Cardiac fibroblast (primary cell): ENCODE measurements around the gene SGTA.

Experiments used
- DNase-seq, 2 donors: peaks; one replicate each; pipeline versions ENCODE4 v3.0.0 to v3.0.0-alpha.2; 2010; ENCODE audit warnings: low read depth in 2 of 2
- H3K4me3 ChIP-seq, 2 donors: replicated peaks in 1 of 2; 1 replicate in 1 of 2; 2 replicates in 1 of 2; pipeline ENCODE4 v1.5.1; 2011; ENCODE audit warnings: low read depth in 2 of 2, low read length in 2 of 2, mild to moderate bottlenecking in 2 of 2, moderate library complexity in 1 of 2
- CTCF ChIP-seq: IDR thresholded peaks from one replicate; pipeline ENCODE4 v1.5.1; 2011; ENCODE audit warnings: low read depth, mild to moderate bottlenecking, low read length, inconsistent platforms

Gene SGTA

GRCh38 chr19:2777952-2778683, 5.0 kb downstream of the SGTA start:
- no peak overlapping the region for H3K4me3 ChIP-seq
- TF ChIP-seq CTCF: no peak
- no peak for DNase-seq

GRCh38 chr19:2775556-2776430, 7.3 kb downstream of the SGTA start:
- H3K4me3 ChIP-seq: peak overlapping the region in 1 of 2 donors; percentile 33

DNA sequence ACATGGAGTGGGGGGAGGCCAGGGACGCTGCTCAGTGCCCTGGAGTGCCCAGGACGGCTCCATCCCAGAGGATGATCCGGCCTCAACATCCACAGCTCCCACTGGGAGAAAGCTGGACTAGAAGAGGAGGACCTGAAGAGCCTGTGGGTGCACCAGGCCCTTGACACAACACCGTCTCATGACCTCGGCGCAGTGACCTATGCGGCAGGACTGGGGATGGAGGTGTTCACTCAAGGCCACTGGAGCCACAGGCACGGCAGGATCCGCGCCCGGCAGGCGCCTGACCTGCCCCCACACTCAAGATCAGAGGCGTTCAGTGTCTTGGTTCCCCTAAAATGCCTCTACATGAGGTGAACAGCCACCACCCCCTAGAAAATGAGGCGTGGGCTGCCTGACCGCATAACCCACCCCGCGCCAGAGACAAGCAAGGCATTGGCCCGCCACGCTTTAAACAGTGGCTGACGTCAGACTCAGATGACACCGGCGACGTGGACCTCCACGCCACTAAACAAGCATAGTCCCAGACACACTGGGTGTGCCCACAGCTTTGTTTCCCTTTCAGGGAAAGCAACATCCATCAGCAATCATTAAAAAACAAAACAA, 8.0 kb downstream of the SGTA start:
- no peak for TF ChIP-seq CTCF
- no peak for DNase-seq
- no peak overlapping the region for H3K4me3 ChIP-seq

More at GRCh38 chr19:2775556-2776430, 7.3 kb downstream of the SGTA start:
- no peak for TF ChIP-seq CTCF
- DNase-seq: peak; percentile 39 to 72

GRCh38 chr19:2774083-2774679, 8.9 kb downstream of the SGTA start:
- no peak for DNase-seq
- no peak for TF ChIP-seq CTCF
- no peak overlapping the region for H3K4me3 ChIP-seq

DNA sequence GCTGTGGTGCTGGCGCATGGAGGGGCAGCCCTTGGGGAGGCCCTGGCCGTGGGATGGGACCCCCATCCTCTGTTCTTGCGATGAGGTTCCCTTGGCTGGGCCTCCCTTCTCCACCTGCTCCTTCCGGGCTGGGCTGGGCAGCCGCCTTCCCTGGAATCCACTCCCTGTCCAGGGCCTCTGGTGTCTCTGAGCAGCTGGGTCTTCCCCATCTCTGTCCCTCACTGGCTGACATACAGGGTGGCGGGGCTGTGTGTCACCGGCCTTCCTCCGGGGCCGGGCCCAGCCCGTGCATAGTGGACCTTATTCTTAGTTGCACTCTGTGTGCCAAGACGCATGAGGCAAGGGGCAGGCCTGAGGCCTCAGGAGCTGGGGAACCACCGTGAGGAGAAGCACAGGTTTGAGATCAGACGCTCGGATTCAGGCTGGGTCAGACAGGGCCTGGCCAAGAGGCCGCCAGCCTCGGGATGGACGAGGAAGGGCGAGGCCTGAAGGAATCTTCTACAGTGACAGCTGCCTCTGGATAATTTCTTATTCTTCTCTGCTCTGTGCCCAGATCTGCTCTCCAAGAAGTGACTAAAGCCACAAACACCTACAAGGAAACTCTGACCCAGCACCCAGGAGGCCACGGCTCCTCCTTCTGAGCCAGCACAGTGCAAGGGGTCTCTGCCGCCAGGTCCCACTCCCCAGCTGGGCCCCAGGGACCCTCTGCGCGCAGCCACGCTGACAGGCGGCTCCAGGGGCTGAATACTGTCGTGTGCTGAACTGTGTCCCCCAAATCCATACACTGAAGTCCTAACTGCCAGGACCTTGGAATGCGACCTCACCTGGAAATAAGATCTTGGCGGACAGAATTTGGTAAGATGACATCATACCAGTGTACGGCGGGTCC, 11.0 kb downstream of the SGTA start:
- DNase-seq: peak in 1 of 2 donors; percentile 10
- TF ChIP-seq CTCF: no peak
- no peak overlapping the region for H3K4me3 ChIP-seq
